SJCRH30 (cell line): ENCODE data around the gene CASP9. TPM values are rescaled to one million over a fixed set of nuclear protein-coding genes. Genes with fewer than 3 reads are reported as not detected.

Experiments
- DNase-seq, 2 experiments: peaks; one replicate each; pipeline ENCODE4 v3.0.0-alpha.2; 2015 to 2020
- H3K27ac ChIP-seq: fragments of 250-450 bp; sonication (Bioruptor Pico); 2 replicates; pipeline ENCODE4 v1.5.1; 2020; ENCODE audit warnings: mild to moderate bottlenecking, moderate library complexity
- H3K27me3 ChIP-seq: fragments of 250-450 bp; sonication (Bioruptor Pico); 2 replicates; pipeline ENCODE4 v1.5.1; 2020; ENCODE audit warnings: mild to moderate bottlenecking, moderate library complexity
- H3K36me3 ChIP-seq: fragments of 250-450 bp; sonication (Bioruptor Pico); 2 replicates; pipeline ENCODE4 v1.5.1; 2020; ENCODE audit warnings: mild to moderate bottlenecking, moderate library complexity
- H3K4me1 ChIP-seq: fragments of 250-450 bp; sonication (Bioruptor Pico); 2 replicates; pipeline ENCODE4 v1.5.1; 2020; ENCODE audit warnings: mild to moderate bottlenecking, moderate library complexity
- H3K4me3 ChIP-seq: fragments of 250-450 bp; sonication (Bioruptor Pico); 2 replicates; pipeline ENCODE4 v1.5.1; 2020; ENCODE audit warnings: mild to moderate bottlenecking, moderate library complexity
- H3K9me3 ChIP-seq: fragments of 250-450 bp; sonication (Bioruptor Pico); replicated peaks from 2 replicates; pipeline ENCODE4 v1.5.1; 2020; ENCODE audit warnings: mild to moderate bottlenecking, moderate library complexity
- total RNA-seq: library from RNA; depleted of rRNA; stranded (reverse); fragments of >200 nt; shearing (Covaris generic); gene quantifications from 2 replicates; pipeline ENCODE4 v1.2.3, GENCODE V29; 2014; rRNA removed

Gene CASP9
- total RNA-seq, 1 experiment from 2014 or later: 34.6 TPM

- Histone ChIP-seq H3K9me3 (no peaks in the 10 kb centered on the region), H3K27me3 (no peaks in the 10 kb centered on the region), H3K36me3 (no peaks in the 10 kb centered on the region), H3K4me3 (no peak overlapping the region), H3K27ac (no peak overlapping the region), H3K4me1 (peaks cover 12% of the 10 kb centered on the region)
- DNase-seq: no peak
These were observed 81.3 kb downstream of the CASP9 start for GRCh38 chr1:15442759-15443158.

GRCh38 chr1:15442119-15442518 lies 81.9 kb downstream of the CASP9 start:
- Histone ChIP-seq H3K36me3 (no peaks in the 10 kb centered on the region), H3K9me3 (no peaks in the 10 kb centered on the region), H3K4me3 (no peak overlapping the region), H3K27me3 (no peaks in the 10 kb centered on the region), H3K4me1 (peaks cover 12% of the 10 kb centered on the region), H3K27ac (no peak overlapping the region)
- DNase-seq: no peak

Other genes with a start within 250 kb of the CASP9 start
- 203 and 208 TPM in 2 replicates for gene EFHD2, start 114.3 kb downstream of the CASP9 start, total RNA-seq
- gene CTRC, start 85.8 kb downstream of the CASP9 start, total RNA-seq: 0.12 and 0.28 TPM in 2 replicates
- gene CELA2A, start 67.5 kb downstream of the CASP9 start, total RNA-seq: 0.55 TPM in 1 of 2 replicates, not detected in the other
- 18.3 and 24.2 TPM in 2 replicates for gene CELA2B, start 48.1 kb downstream of the CASP9 start, total RNA-seq
- 19.6 and 23.2 TPM in 2 replicates for gene DNAJC16, start 2.6 kb upstream of the CASP9 start, total RNA-seq
- not detected in 2 replicates for gene AGMAT, start 60.8 kb upstream of the CASP9 start, total RNA-seq
- 27.5 and 29.1 TPM in 2 replicates for gene DDI2, start 93.2 kb upstream of the CASP9 start, total RNA-seq
- 33.6 and 36.2 TPM in 2 replicates for gene PLEKHM2, start 160.1 kb upstream of the CASP9 start, total RNA-seq
- 2.8 and 3.5 TPM in 2 replicates for gene SLC25A34, start 212.0 kb upstream of the CASP9 start, total RNA-seq
- not detected in 2 replicates for gene TMEM82, start 218.3 kb upstream of the CASP9 start, total RNA-seq
- 6.7 and 9.0 TPM in 2 replicates for gene FBLIM1, start 234.6 kb upstream of the CASP9 start, total RNA-seq